Measurements from ENCODE around the gene EMC1. TPM values are rescaled to one million over a fixed set of nuclear protein-coding genes. Genes with fewer than 3 reads are reported as not detected.
"Not testable (repeated sequence)": the region's sequence is repeated elsewhere in the genome, so short reads cannot be mapped to it uniquely, and the experiment has no call there.

The EMC1 gene
- 10 to 100 TPM; 16.0 to 35.2 (median 31.5) TPM for total RNA-seq

- no peak for TF ChIP-seq CTCF (IDR thresholded peaks at IDR 0.05; ENCODE audit: low read depth)
Measured at GRCh38 chr1:19251305-19252196, at the start of gene EMC1, which contains the start of gene MRTO4. TSS of gene EMC1 (minus strand) at chr1:19251524. CDS start at chr1:19251509, 15 bp downstream. TSS of gene MRTO4 (plus strand) at chr1:19251805. CDS start at chr1:19251836, 31 bp downstream.

GRCh38 chr1:19300211-19300610 lies 48.9 kb upstream of the EMC1 start:
- TF ChIP-seq CTCF (IDR thresholded peaks at IDR 0.05; ENCODE audit: low read depth): no peak

GRCh38 chr1:19294638-19295037 lies 43.3 kb upstream of the EMC1 start:
- TF ChIP-seq CTCF (IDR thresholded peaks at IDR 0.05; ENCODE audit: low read depth): no peak

- TF ChIP-seq CTCF (IDR thresholded peaks at IDR 0.05; ENCODE audit: low read depth): no peak
Measured at GRCh38 chr1:19289244-19289643, 37.9 kb upstream of the EMC1 start.

GRCh38 chr1:19288324-19289241 lies 37.3 kb upstream of the EMC1 start, which contains the start of gene AKR7A3:
TSS of gene AKR7A3 (minus strand) at chr1:19288770. CDS start at chr1:19288709, 61 bp downstream.
- not testable (repeated sequence) for TF ChIP-seq CTCF (IDR thresholded peaks at IDR 0.05; ENCODE audit: low read depth)

- TF ChIP-seq CTCF (IDR thresholded peaks at IDR 0.05; ENCODE audit: low read depth): no peak
Measured at GRCh38 chr1:19287436-19288185, 36.3 kb upstream of the EMC1 start.

Data from subcutaneous adipose tissue (tissue), 4 donors.